NCI-H1694 (cell line): Measurements from ENCODE around the gene QRICH1.

Experiments used
- DNase-seq: peaks from one replicate; lab custom pipeline; 2025; lab: John Stamatoyannopoulos, UW

QRICH1 gene

GRCh38 chr3:49093853-49094767 is at the start of gene QRICH1:
TSS of gene QRICH1 (minus strand) at chr3:49094071. CDS start at chr3:49077017, 17,054 bp downstream.
- peak; percentile 80 for DNase-seq

- no peak for DNase-seq
Measured at GRCh38 chr3:49140080-49140479, 46.2 kb upstream of the QRICH1 start.

- DNase-seq, result no peak
Measured at GRCh38 chr3:49135499-49135898, 41.6 kb upstream of the QRICH1 start.

- no peak for DNase-seq
Measured at GRCh38 chr3:49134471-49135265, 40.8 kb upstream of the QRICH1 start.

- no peak for DNase-seq
Measured at GRCh38 chr3:49133226-49133951, 39.5 kb upstream of the QRICH1 start.

GRCh38 chr3:49132437-49133225 is 38.8 kb upstream of the QRICH1 start, which contains the start of gene LAMB2:
TSS of gene LAMB2 (minus strand) at chr3:49133050. CDS start at chr3:49132867, 183 bp downstream.
- DNase-seq, result no peak

GRCh38 chr3:49132073-49132436 is 38.2 kb upstream of the QRICH1 start:
- DNase-seq, result no peak

- no peak for DNase-seq
Measured at GRCh38 chr3:49131576-49131975, 37.7 kb upstream of the QRICH1 start.

GRCh38 chr3:49131040-49131439 is 37.2 kb upstream of the QRICH1 start:
- DNase-seq, result no peak

GRCh38 chr3:49124991-49125670 is 31.3 kb upstream of the QRICH1 start:
- no peak for DNase-seq

- DNase-seq, result no peak
Measured at GRCh38 chr3:49124203-49124602, 30.3 kb upstream of the QRICH1 start.

- no peak for DNase-seq
Measured at GRCh38 chr3:49123687-49124086, 29.8 kb upstream of the QRICH1 start.

GRCh38 chr3:49122886-49123545 is 29.1 kb upstream of the QRICH1 start:
- DNase-seq, result no peak

GRCh38 chr3:49122451-49122850 is 28.6 kb upstream of the QRICH1 start:
- no peak for DNase-seq

- DNase-seq, result no peak
Measured at GRCh38 chr3:49122022-49122421, 28.2 kb upstream of the QRICH1 start.

- DNase-seq, result no peak
Measured at GRCh38 chr3:49121132-49121736, 27.4 kb upstream of the QRICH1 start.

GRCh38 chr3:49120438-49121131 is 26.7 kb upstream of the QRICH1 start, which contains the start of gene USP19:
TSS of gene USP19 (minus strand) at chr3:49120823. CDS start at chr3:49119145, 1,678 bp downstream.
- peak; percentile 43 for DNase-seq

- no peak for DNase-seq
Measured at GRCh38 chr3:49120096-49120437, 26.2 kb upstream of the QRICH1 start.

- DNase-seq, result no peak
Measured at GRCh38 chr3:49119439-49119838, 25.6 kb upstream of the QRICH1 start.
